Frontal cortex (tissue), 4 donors: ENCODE data around the gene SH3RF3. TPM values are rescaled to one million over a fixed set of nuclear protein-coding genes. Genes with fewer than 3 reads are reported as not detected.

Experiments used
- DNase-seq, 2 donors: peaks; one replicate each; pipeline ENCODE4 v3.0.0; 2012; ENCODE audit warnings: low spot score in 2 of 2
- FAIRE-seq: peaks from 2 replicates; lab custom pipeline; 2012; peaks lifted over from hg19 to GRCh38; lab: Jason Lieb, UNC
- total RNA-seq: library from RNA; depleted of rRNA; stranded (reverse); fragments of >200 nt; gene quantifications from one replicate; pipeline ENCODE4 v1.2.3, GENCODE V29; 2014
- donor health status: control.
- donor health status: control.
- donor health status: control.

SH3RF3 gene
- total RNA-seq, 1 donor from 2014 or later, result 9.0 TPM

- FAIRE-seq, result no peak
- no peak for DNase-seq
Observed at GRCh38 chr2:109375656-109376055, 246.7 kb downstream of the SH3RF3 start.

- no peak for DNase-seq
- FAIRE-seq, result no peak
Observed at GRCh38 chr2:109376115-109376514, 247.1 kb downstream of the SH3RF3 start.

- DNase-seq, result no peak
- FAIRE-seq, result no peak
Observed at GRCh38 chr2:109376796-109377495, 247.9 kb downstream of the SH3RF3 start.

DNA sequence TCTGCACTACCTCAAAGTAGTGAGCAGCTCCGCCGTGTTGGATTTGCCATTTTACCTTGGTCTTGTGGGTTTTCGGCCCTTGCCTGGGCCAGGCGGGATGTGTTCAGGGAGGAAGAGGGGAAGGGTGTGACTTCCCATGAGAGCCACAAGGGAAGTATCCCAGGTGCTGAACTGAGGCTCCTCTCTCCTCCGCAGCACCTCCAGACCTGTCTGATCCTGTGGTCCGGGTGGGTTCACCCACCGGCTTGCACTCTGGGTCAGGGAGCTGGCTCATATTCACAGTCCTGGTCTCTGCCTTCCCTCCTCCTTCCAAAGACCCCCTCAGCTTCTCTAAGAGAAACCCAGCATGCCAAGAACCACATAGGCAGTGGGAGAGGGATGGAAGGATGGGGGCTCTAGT, 249.0 kb downstream of the SH3RF3 start:
- FAIRE-seq, result no peak
- no peak for DNase-seq

GRCh38 chr2:109378682-109379081, 249.7 kb downstream of the SH3RF3 start:
- no peak for DNase-seq
- no peak for FAIRE-seq

GRCh38 chr2:109379507-109379906, 250.5 kb downstream of the SH3RF3 start:
- DNase-seq, result no peak
- no peak for FAIRE-seq

DNA sequence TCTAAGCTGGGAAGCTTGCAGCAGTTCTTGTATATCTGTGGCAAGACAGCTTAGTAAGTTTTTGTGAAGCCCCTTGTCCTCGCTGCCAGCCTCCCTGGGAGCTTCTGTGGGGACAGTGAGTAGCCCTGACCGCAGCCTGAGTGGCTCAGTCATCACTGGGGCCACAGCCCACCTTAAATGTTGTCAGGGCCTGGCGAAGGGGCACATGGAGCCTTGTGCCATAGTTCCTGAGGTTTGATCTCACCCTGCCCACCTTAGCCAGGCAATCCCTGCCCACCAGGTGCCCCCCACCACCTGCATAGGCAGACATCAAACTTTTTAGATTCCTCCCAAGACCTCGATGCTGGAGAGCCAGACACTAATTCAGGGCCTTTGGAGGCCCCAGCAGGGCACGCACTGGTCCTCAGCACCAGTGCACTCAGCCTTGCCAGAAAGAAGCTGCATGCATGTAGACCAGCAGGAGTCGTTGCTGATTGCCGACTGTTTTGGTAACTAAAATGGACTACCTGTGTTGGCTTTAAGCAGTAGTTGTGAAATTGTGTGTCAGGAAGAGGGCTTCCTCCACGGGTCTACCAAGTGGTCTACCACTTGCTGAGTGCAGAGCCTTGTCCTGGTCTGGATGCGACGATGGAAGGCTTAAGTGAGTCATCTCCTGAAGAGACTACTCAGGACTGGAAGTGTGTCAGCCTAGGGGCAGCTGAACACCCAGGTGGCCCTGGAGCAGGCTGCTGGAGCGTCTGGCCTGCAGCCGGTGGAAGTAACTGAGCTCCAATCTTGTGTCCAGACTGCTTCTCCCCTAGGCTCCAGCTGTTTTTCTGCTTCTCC, 251.7 kb downstream of the SH3RF3 start:
- DNase-seq (no peak), FAIRE-seq (no peak)

GRCh38 chr2:109381327-109381820, 252.4 kb downstream of the SH3RF3 start:
- no peak for DNase-seq
- no peak for FAIRE-seq

DNA sequence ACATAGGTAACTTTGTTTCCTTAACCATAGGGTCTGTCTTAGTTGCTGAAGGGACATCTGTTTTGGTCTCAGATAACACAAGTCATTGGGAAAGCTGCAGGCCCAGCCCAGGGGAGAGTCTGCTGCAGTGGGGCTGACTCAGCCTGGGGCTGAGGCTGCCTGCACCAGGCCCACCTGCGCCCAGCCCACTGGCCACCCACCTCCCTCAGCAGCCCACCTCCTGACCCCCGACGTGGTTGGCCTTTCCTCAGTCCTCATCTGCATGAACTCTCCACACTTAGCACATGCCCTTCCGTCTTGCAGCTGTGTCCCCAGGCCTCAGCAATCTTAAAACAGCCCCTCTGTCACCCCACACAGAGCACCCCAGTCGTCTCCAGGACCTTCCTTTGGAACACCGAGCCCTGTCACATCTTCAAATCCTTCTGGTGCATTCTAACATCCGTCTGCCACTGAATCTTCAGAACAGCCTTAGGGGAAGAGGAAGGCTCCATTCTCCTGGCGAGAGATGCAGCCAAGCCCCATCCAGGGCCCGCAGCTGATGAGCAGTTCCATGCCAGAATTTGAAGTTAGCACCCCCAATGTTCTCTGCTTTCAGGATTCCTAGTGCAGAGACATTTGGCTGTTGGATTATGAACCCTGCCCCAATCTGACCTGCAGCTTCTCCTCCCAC, 253.4 kb downstream of the SH3RF3 start:
- DNase-seq, result no peak
- FAIRE-seq, result no peak

DNA sequence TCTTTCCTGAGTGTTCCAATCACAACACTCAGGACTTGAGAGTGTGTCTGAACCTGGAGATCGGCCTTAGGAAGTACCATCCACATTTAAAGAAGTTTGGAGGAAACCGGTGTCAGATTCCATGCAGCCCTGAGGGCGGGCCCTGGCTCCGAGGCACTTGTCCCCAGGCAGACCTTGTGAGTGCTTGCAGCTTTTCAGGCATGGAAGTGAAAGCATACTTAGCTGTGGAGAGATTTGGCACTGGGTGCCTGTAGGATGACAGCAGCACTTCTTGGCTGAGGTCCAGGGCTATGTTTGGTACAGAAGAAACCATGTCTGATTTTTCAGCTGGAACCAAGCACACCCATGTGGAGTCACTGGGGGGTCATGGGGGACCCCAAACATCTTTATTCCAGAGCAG, 253.9 kb downstream of the SH3RF3 start:
- FAIRE-seq (no peak), DNase-seq (peak; percentile 45 to 74)

DNA sequence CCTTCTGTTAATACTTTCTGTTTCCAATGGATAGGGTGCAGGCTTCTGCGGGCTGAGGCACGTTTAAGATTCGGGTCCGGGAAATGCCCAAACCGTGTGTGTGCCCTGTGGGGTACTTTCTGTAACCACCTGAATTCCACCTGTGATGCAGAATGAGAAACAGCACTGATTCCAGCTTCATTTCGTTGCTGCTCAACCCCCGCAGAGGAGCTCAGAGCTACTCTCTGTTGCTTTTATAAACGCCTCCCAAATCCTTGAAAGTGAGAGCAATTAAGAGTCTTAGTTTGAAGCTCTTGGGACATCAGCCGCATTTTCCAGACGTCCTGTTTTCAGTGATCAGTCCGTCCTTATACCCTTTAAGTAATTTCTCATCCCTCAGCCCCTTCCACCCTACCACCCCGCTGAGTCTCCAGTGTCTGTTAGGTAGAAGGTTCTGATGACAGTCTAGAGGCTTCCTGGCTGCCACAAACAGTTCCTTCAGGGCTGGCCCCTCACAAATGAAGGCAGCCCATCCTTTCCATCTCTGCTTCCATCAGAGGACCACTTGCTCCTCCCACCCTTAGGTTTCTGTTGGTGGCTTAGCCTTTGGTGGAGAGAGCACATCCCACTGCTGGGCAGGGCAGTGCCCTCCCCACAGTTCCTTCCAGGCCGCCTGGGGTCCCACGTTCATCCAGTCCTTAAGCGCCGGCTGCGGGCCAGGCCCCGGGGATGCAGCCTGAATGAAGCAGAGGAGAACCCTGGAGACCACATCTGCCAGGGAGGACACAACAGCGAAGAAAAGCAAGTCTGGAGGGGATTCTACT, 254.7 kb downstream of the SH3RF3 start:
- DNase-seq (no peak), FAIRE-seq (no peak)

DNA sequence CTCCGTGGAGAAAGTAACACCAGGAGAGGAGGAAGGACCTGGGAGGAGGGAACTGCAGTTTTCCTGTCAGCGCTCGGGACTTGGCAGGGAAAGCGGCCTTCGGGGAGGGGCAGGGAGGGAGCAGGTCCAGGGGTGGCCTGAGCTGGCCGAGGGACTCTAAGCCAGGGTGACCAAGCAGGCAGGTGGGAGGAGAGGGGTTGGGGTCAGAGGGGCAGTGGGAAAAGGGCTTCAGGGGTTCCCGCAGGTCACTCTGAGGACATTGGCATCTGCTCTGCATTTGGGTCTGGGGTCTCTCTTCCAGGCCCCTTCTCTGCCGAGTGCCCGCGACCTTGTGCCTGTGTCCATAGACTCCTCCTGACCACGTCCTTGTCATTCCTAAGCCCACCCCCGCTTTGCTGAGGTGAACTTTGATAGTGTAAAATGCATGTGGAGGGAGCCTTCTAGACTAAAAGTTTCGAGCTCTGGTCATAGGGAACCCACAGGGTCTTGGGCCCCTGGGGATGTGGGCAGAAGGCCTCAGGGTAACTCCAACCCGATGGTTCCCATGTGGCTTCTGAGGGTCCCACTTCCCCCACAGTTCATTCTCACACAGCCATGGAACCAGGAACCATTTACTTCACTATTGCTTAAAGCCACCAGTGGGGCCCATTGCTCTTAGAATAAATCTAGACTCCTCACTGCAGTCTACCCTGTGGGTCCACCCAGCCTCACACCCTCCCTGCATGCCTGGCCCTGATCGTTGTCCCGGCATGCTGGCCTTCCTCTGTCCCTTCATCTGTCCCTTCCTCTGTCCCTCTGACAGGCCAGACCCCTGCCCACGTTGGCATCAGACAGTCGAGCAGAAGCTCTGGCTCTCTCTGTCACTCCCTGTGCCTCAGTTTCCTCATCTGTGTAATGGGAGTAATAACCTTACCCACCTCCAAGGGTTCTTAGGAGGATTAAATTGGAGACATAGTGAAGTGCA, 255.6 kb downstream of the SH3RF3 start:
- no peak for DNase-seq
- no peak for FAIRE-seq

DNA sequence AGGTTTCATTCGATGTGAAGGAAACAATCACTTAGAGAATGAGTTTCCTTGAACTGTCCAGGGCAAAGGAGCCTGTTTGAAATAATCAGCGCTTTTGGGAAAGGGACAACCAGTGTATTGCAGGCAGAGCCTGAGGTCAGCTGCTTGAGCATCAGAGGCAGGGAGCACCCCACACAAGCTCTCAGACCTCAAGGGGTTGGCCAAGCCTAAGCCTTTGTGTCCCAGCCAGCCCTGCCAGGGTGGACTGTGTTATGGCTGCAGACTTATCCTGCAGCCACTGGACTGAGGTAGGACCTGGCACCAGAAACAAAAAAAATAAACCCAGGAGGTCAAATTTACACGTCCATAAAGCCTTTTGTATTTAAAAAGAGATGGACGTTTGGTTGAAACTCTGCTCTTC, 256.5 kb downstream of the SH3RF3 start:
- FAIRE-seq, result no peak

DNA sequence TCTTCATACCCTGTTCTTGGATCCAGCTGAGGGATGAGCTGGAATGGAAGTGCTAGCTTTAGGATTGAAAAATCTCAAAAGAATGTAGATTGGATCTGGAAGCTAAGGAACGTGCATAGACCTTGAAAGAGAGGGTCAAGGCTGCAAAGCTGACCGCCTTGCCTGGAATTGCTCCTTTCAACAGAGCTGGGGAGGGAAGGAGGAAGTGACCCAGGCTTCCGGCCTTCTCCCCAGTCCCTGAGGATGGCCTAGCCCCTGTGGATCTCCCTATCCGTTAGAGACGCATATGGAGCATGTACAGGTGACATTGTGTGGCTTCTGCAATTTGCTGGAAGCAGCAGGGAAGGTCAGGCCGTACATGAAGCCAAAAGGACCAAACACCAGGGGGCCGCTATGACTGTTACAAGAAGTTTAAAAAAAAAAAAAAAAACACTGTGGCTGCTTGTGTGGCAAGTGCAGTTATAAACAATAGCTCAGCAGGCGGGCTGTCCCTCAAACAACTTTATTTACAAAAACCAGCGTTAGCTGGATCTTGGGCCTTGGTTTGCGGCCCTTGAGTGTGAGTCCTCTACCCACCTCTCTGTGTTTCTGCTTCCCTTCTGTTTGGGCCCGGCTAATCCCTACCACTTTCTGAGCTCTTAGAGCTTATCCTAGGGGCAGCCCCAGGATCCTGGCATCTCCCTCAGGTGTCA, 257.1 kb downstream of the SH3RF3 start:
- FAIRE-seq (no peak), DNase-seq (no peak)

More for the DNA sequence above, 256.5 kb downstream of the SH3RF3 start:
- no peak for DNase-seq

DNA sequence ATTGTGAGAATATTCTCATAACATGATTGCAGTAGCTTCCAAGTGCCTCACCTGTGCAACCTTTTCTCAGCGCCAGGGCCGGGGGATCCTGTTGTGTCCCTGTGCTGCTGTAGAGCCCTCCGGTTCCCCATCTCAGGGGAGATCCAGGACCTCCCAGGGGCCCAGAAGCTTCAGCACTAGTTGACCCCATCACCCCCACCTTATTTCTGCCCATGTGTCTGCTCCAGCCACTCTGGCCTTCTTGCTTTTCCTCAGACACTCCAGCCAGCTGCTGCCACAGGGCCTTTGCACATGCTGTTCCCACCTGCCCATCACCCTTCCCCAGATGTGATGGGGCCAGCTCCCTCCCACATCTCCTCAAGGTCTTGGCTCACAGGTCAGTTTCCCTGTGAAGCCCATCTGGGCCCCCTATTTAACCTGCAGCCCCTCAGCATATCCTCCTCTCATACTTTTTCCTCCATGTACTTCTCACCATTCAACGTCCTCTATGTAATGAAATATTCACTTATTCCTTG, 258.3 kb downstream of the SH3RF3 start:
- DNase-seq (no peak), FAIRE-seq (no peak)

DNA sequence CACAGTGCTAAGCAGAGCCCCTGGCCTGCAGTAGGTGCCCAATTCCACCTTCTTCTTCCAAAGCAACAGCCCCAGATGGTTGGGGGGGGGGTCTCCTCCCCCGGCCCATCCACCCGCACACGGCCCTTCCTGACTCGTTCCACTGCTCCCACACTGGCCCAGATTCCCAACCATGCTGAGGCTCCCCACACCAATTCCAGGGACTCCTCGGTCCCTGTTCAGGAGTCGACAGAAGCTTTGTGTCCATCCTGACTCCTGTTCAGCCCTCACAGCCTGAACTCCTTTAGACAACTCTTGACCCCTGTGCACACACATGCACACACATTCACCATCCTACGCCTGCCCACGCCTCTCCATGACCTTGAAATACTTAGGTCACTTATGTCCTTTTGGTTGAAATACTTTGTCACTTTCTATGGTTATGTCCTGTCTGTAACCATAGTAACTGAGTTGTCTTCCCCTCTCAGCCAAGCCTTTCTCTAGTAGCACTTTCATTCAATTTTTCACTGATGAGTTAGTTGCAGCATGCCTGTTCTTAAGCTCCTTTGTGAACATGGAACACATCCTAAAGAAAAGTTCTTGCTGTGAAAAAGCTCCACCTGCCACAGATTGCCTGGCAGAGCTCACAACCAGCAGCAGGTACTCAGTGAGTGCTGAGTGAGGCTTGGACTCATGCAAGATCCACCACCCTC, 258.9 kb downstream of the SH3RF3 start:
- FAIRE-seq, result no peak
- no peak for DNase-seq

- no peak for FAIRE-seq
- DNase-seq, result no peak
Observed at GRCh38 chr2:109391243-109391642, 262.2 kb downstream of the SH3RF3 start.
